HepG2 (cell line): ENCODE measurements around the gene BIRC5. TPM values are rescaled to one million over a fixed set of nuclear protein-coding genes. Genes with fewer than 3 reads are reported as not detected.

Experiments
- BCL6 ChIP-seq: IDR thresholded peaks from 2 replicates; pipeline ENCODE4 v1.6.1; 2016; ENCODE audit warnings: missing genetic modification reagents, missing compliant biosample characterization
- DNMT1 ChIP-seq: sonication (generic); formaldehyde crosslinking; IDR thresholded peaks from 2 replicates; pipeline ENCODE4 v1.5.1; 2020; ENCODE audit warnings: mild to moderate bottlenecking, missing genetic modification reagents
- EZH2 ChIP-seq: conservative IDR thresholded peaks from 2 replicates; pipeline ENCODE4 v1.6.1; 2012; ENCODE audit warnings: mild to moderate bottlenecking, low read depth, low read length, moderate library complexity
- NAIF1 ChIP-seq: sonication (generic); formaldehyde crosslinking; IDR thresholded peaks from 2 replicates; pipeline ENCODE4 v1.5.0; 2020; ENCODE audit warnings: mild to moderate bottlenecking, missing genetic modification reagents, borderline replicate concordance
- NFE2L2 ChIP-seq: fragments of 150-350 bp; IDR thresholded peaks from 2 replicates; pipeline ENCODE4 v1.6.1; 2014; ENCODE audit warnings: low read length
- POGZ ChIP-seq: sonication (generic); formaldehyde crosslinking; IDR thresholded peaks from 2 replicates; pipeline ENCODE4 v1.4.0; 2020; ENCODE audit warnings: mild to moderate bottlenecking, missing genetic modification reagents
- RFX1 ChIP-seq: fragments of 450-650 bp; IDR thresholded peaks from 2 replicates; pipeline ENCODE4 v1.6.1; 2017
- SATB2 ChIP-seq: sonication (generic); formaldehyde crosslinking; IDR thresholded peaks from 2 replicates; pipeline ENCODE4 v1.5.0; 2020; ENCODE audit warnings: missing genetic modification reagents
- U2AF1 ChIP-seq: fragments of 200-400 bp; formaldehyde crosslinking; optimal IDR thresholded peaks from 2 replicates; pipeline ENCODE3; 2017; ENCODE audit warnings: mild to moderate bottlenecking, low read depth, low read length
- ZBTB3 ChIP-seq: sonication (generic); formaldehyde crosslinking; IDR thresholded peaks from 2 replicates; pipeline ENCODE4 v1.4.0; 2020; ENCODE audit warnings: low read depth, mild to moderate bottlenecking, moderate library complexity, missing genetic modification reagents, borderline replicate concordance
- ZIK1 ChIP-seq: sonication (generic); formaldehyde crosslinking; IDR thresholded peaks from 2 replicates; pipeline ENCODE4 v1.5.0; 2020; ENCODE audit warnings: mild to moderate bottlenecking, low read depth, missing genetic modification reagents, borderline replicate concordance
- polyA plus RNA-seq, 8 experiments: library from polyadenylated mRNA; depleted of rRNA in 3 of 8; stranded (reverse) in 7 of 8; unstranded in 1 of 8; fragments of >200 nt; fragmentation: Illumina TruSeq in 4 of 8; extraction: Trizol in 4 of 8; gene quantifications; 2 replicates each; pipeline versions ENCODE4 v1.2.1 to v1.2.3, GENCODE V29; 2011 to 2016; ENCODE audit warnings: low read depth in 4 of 8, missing spikeins in 1 of 8, mixed read lengths in 1 of 8; ENCODE audit not compliant: insufficient read depth in 1 of 8
- total RNA-seq, 5 experiments: library from RNA; depleted of rRNA; stranded (reverse); fragments of >200 nt; fragmentation: Illumina TruSeq; extraction: Trizol; gene quantifications; 2 replicates each; pipeline ENCODE4 v1.2.3, GENCODE V29; 2016; ENCODE audit warnings: low read depth in 1 of 5
- TF ChIP-seq, protein P1 (sequence below): sonication (generic); formaldehyde crosslinking; IDR thresholded peaks from 2 replicates; pipeline ENCODE4 v1.4.0; 2020; ENCODE audit warnings: mild to moderate bottlenecking, missing genetic modification reagents, borderline replicate concordance
- TF ChIP-seq, protein P2 (sequence below), 2 experiments: fragments of 450-650 bp in 1 of 2; sonication (generic) in 1 of 2; formaldehyde crosslinking; IDR thresholded peaks; 2 replicates each; pipeline versions ENCODE4 v1.5.0 to v1.8.0; 2020 to 2022; ENCODE audit warnings: mild to moderate bottlenecking in 1 of 2, missing genetic modification reagents in 1 of 2
- TF ChIP-seq, protein P3 (sequence below): sonication (generic); formaldehyde crosslinking; conservative IDR thresholded peaks from 2 replicates; pipeline ENCODE4 v1.8.0; 2022; ENCODE audit warnings: missing genetic modification reagents
- TF ChIP-seq, protein P4 (sequence below), 2 experiments: sonication (generic) in 1 of 2; formaldehyde crosslinking in 1 of 2; IDR thresholded peaks; 2 replicates each; pipeline versions ENCODE4 v1.6.1 to v1.9.0; 2014 to 2022; ENCODE audit warnings: antibody characterized with exemption in 1 of 2, borderline replicate concordance in 1 of 2, inconsistent platforms in 1 of 2, low read depth in 1 of 2, missing genetic modification reagents in 1 of 2
- TF ChIP-seq, protein P5 (sequence below): sonication (generic); formaldehyde crosslinking; IDR thresholded peaks from 2 replicates; pipeline ENCODE4 v1.4.0; 2020; ENCODE audit warnings: missing genetic modification reagents

BIRC5 gene
- total and polyA plus RNA-seq, 2 of the 13 experiments (the other 11 are each of a cell fraction or from before 2014, with no cell fraction given), result 30.3 to 135 TPM

DNA sequence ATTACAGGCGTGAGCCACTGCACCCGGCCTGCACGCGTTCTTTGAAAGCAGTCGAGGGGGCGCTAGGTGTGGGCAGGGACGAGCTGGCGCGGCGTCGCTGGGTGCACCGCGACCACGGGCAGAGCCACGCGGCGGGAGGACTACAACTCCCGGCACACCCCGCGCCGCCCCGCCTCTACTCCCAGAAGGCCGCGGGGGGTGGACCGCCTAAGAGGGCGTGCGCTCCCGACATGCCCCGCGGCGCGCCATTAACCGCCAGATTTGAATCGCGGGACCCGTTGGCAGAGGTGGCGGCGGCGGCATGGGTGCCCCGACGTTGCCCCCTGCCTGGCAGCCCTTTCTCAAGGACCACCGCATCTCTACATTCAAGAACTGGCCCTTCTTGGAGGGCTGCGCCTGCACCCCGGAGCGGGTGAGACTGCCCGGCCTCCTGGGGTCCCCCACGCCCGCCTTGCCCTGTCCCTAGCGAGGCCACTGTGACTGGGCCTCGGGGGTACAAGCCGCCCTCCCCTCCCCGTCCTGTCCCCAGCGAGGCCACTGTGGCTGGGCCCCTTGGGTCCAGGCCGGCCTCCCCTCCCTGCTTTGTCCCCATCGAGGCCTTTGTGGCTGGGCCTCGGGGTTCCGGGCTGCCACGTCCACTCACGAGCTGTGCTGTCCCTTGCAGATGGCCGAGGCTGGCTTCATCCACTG lies at the start of gene BIRC5 (continued):
- peak; percentile 77 for TF ChIP-seq ZBTB3 (CRISPR knock-in tag)
- TF ChIP-seq ZIK1, result peak; percentile 87; the same call in 1 of the 2 replicates
- TF ChIP-seq, protein P1, sequence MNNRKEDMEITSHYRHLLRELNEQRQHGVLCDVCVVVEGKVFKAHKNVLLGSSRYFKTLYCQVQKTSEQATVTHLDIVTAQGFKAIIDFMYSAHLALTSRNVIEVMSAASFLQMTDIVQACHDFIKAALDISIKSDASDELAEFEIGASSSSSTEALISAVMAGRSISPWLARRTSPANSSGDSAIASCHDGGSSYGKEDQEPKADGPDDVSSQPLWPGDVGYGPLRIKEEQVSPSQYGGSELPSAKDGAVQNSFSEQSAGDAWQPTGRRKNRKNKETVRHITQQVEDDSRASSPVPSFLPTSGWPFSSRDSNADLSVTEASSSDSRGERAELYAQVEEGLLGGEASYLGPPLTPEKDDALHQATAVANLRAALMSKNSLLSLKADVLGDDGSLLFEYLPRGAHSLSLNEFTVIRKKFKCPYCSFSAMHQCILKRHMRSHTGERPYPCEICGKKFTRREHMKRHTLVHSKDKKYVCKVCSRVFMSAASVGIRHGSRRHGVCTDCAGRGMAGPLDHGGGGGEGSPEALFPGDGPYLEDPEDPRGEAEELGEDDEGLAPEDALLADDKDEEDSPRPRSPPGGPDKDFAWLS (CRISPR knock-in tag), result peak; percentile 97; the same call in 1 of the 2 replicates
- TF ChIP-seq EZH2, result no peak
- no peak for TF ChIP-seq NFE2L2
- no peak for TF ChIP-seq DNMT1 (CRISPR knock-in tag)
- TF ChIP-seq BCL6 (CRISPR knock-in tag), result peak; percentile 78
- peak; percentile 54; the same call in 1 of the 2 replicates for TF ChIP-seq NAIF1 (CRISPR knock-in tag)
- no peak for TF ChIP-seq U2AF1
- TF ChIP-seq, protein P2, sequence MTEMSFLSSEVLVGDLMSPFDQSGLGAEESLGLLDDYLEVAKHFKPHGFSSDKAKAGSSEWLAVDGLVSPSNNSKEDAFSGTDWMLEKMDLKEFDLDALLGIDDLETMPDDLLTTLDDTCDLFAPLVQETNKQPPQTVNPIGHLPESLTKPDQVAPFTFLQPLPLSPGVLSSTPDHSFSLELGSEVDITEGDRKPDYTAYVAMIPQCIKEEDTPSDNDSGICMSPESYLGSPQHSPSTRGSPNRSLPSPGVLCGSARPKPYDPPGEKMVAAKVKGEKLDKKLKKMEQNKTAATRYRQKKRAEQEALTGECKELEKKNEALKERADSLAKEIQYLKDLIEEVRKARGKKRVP (CRISPR knock-in tag; IDR thresholded peaks at IDR 0.05), result peak in 1 of 2 experiments; percentile 83; a peak in 2 of 4 replicates
- no peak for TF ChIP-seq SATB2 (CRISPR knock-in tag)
- TF ChIP-seq RFX1, result no peak
- TF ChIP-seq, protein P3, sequence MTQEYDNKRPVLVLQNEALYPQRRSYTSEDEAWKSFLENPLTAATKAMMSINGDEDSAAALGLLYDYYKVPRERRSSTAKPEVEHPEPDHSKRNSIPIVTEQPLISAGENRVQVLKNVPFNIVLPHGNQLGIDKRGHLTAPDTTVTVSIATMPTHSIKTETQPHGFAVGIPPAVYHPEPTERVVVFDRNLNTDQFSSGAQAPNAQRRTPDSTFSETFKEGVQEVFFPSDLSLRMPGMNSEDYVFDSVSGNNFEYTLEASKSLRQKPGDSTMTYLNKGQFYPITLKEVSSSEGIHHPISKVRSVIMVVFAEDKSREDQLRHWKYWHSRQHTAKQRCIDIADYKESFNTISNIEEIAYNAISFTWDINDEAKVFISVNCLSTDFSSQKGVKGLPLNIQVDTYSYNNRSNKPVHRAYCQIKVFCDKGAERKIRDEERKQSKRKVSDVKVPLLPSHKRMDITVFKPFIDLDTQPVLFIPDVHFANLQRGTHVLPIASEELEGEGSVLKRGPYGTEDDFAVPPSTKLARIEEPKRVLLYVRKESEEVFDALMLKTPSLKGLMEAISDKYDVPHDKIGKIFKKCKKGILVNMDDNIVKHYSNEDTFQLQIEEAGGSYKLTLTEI (CRISPR knock-in tag), result no peak
- TF ChIP-seq, protein P4, sequence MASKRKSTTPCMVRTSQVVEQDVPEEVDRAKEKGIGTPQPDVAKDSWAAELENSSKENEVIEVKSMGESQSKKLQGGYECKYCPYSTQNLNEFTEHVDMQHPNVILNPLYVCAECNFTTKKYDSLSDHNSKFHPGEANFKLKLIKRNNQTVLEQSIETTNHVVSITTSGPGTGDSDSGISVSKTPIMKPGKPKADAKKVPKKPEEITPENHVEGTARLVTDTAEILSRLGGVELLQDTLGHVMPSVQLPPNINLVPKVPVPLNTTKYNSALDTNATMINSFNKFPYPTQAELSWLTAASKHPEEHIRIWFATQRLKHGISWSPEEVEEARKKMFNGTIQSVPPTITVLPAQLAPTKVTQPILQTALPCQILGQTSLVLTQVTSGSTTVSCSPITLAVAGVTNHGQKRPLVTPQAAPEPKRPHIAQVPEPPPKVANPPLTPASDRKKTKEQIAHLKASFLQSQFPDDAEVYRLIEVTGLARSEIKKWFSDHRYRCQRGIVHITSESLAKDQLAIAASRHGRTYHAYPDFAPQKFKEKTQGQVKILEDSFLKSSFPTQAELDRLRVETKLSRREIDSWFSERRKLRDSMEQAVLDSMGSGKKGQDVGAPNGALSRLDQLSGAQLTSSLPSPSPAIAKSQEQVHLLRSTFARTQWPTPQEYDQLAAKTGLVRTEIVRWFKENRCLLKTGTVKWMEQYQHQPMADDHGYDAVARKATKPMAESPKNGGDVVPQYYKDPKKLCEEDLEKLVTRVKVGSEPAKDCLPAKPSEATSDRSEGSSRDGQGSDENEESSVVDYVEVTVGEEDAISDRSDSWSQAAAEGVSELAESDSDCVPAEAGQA (IDR thresholded peaks at IDR 0.05; ENCODE audit: low read depth), result peak; percentile 67; the same call in 1 of the 2 replicates
- TF ChIP-seq, protein P4 (CRISPR knock-in tag; IDR thresholded peaks at IDR 0.05; ENCODE audit: borderline replicate concordance), result peak; percentile 92
- TF ChIP-seq, protein P5, sequence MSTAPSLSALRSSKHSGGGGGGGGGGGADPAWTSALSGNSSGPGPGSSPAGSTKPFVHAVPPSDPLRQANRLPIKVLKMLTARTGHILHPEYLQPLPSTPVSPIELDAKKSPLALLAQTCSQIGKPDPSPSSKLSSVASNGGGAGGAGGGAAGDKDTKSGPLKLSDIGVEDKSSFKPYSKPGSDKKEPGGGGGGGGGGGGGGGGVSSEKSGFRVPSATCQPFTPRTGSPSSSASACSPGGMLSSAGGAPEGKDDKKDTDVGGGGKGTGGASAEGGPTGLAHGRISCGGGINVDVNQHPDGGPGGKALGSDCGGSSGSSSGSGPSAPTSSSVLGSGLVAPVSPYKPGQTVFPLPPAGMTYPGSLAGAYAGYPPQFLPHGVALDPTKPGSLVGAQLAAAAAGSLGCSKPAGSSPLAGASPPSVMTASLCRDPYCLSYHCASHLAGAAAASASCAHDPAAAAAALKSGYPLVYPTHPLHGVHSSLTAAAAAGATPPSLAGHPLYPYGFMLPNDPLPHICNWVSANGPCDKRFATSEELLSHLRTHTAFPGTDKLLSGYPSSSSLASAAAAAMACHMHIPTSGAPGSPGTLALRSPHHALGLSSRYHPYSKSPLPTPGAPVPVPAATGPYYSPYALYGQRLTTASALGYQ (CRISPR knock-in tag), result peak; percentile 81
- peak; percentile 97 for TF ChIP-seq POGZ (CRISPR knock-in tag)
